ENCODE data around the gene CCDC70. TPM values are rescaled to one million over a fixed set of nuclear protein-coding genes. Genes with fewer than 3 reads are reported as not detected.

The CCDC70 gene
- total and polyA plus RNA-seq, 2 of the 8 experiments (the other 6 are each of a cell fraction or from before 2014, with no cell fraction given): not detected

- Histone ChIP-seq H4K20me1 (replicated peaks in 1 of 2; ENCODE audit: control insufficient read depth in 1 of 2, insufficient read depth in 2 of 2, low read length in 2 of 2) (no peaks in the 10 kb centered on the region), H3K79me1 (ENCODE audit: low read depth, low read length) (no peaks in the 10 kb centered on the region), H3K4me1 (replicated peaks in 1 of 4; ENCODE audit: control insufficient read depth in 3 of 4, insufficient read depth in 4 of 4, low read length in 3 of 4) (peaks cover 0 to 16% (median 7%) of the 10 kb centered on the region in 4 experiments; a peak in 5 of 7 replicates), H3K27ac (ENCODE audit: low read depth, low read length) (no peak overlapping the region), H3K18ac (ENCODE audit: extremely low read depth, low read length) (no peak overlapping the region), H3K27me3 (replicated peaks in 1 of 4; ENCODE audit: control insufficient read depth in 3 of 4, extremely low read depth in 1 of 4, insufficient read depth in 3 of 4, low read length in 3 of 4) (peaks cover 0 to 3% (median 1%) of the 10 kb centered on the region in 4 experiments; a peak in 2 of 7 replicates), H3K56ac (replicated peaks; ENCODE audit: insufficient read length, low read depth, low read length) (no peak overlapping the region), H4K91ac (replicated peaks; ENCODE audit: insufficient read length, low read length) (no peak overlapping the region), H2AK5ac (ENCODE audit: low read depth, low read length) (no peak overlapping the region), H2BK5ac (ENCODE audit: low read depth, low read length) (no peak overlapping the region), H2BK12ac (ENCODE audit: low read depth, low read length) (no peak overlapping the region), H3K14ac (ENCODE audit: insufficient read length) (no peak overlapping the region), H2BK20ac (ENCODE audit: low read length) (no peak overlapping the region), H2AFZ (ENCODE audit: low read length) (no peak overlapping the region), H3K9ac (replicated peaks in 1 of 4; ENCODE audit: extremely low read depth in 1 of 4, low read depth in 3 of 4, low read length in 3 of 4) (no peak overlapping the region), H4K8ac (ENCODE audit: extremely low read depth, insufficient read depth, low read length) (no peak overlapping the region), H3K79me2 (ENCODE audit: control insufficient read depth in 1 of 2, insufficient read depth in 2 of 2, low read length in 2 of 2) (no peaks in the 10 kb centered on the region), H3K4me3 (ENCODE audit: extremely low read depth in 1 of 4, insufficient read depth in 2 of 4, low read depth in 3 of 4, low read length in 4 of 4) (no peak overlapping the region), H2BK15ac (ENCODE audit: low read length) (no peak overlapping the region), H3K36me3 (ENCODE audit: control insufficient read depth in 2 of 4, insufficient read depth in 4 of 4, low read length in 3 of 4) (no peaks in the 10 kb centered on the region), H3K9me3 (ENCODE audit: insufficient read depth in 2 of 2, low read depth in 1 of 2, low read length in 1 of 2) (no peaks in the 10 kb centered on the region), H3K4me2 (ENCODE audit: insufficient read depth in 1 of 2, low read depth in 2 of 2, low read length in 2 of 2) (peak overlapping the region in 1 of 2 experiments; percentile 1; a peak in 1 of 4 replicates), H3K23ac (ENCODE audit: insufficient read length) (no peak overlapping the region), H3K23me2 (ENCODE audit: low read depth, low read length) (no peaks in the 10 kb centered on the region), H2BK120ac (replicated peaks; ENCODE audit: low read depth, low read length) (no peak overlapping the region), H3K4ac (replicated peaks; ENCODE audit: insufficient read length, low read depth, low read length) (no peak overlapping the region), H4K5ac (ENCODE audit: insufficient read length, low read depth, low read length) (no peak overlapping the region)
- ChIA-PET CTCF (ENCODE audit: partially characterized antibody) (interaction anchor here (0.7 to 7.5 kb wide), 37 partner anchors 9 to 690 kb away, joined by 3 to 105 read pairs (median 5); partner anchors contain the start of gene TMEM272), POLR2A (ENCODE audit: partially characterized antibody) (interaction anchor here (1.9 kb wide), 1 partner anchor 10 kb away, joined by 5 read pairs; no protein-coding TSS in a partner anchor)
- DNase-seq (ENCODE audit: low read depth in 1 of 2, low spot score in 2 of 2) (no peak), FAIRE-seq (no peak)
- no peak for TF ChIP-seq BCL11A (IDR thresholded peaks at IDR 0.05; ENCODE audit: low read depth in 2 of 2, low read length in 2 of 2)
- TF ChIP-seq CHD1 (IDR thresholded peaks at IDR 0.05; ENCODE audit: low read depth, low read length): no peak
- no peak for TF ChIP-seq TAF7 (optimal IDR thresholded peaks at IDR 0.05; ENCODE audit: borderline replicate concordance, low read depth, low read length)
- 87% methylated on average over 11 of the region's 11 CpGs; no CpG with 5 or more reads in 1 of the 2 experiments for WGBS, 2 experiments (ENCODE audit: extremely low coverage in 1 of 2, insufficient coverage in 1 of 2, insufficient read length in 1 of 2, insufficient replicate concordance in 2 of 2, low coverage in 1 of 2, low lambda C conversion rate in 2 of 2, missing lambda C conversion rate in 1 of 2)
Observed at GRCh38 chr13:51815848-51816247, 45.9 kb upstream of the CCDC70 start.

All from H1 (cell line).